Measurements from ENCODE around the gene KIAA0825. TPM values are rescaled to one million over a fixed set of nuclear protein-coding genes. Genes with fewer than 3 reads are reported as not detected.

The KIAA0825 gene
- 37.7 TPM for total RNA-seq

GRCh38 chr5:94618493-94619328 is at the start of gene KIAA0825, which contains the start of gene SLF1:
Gene KIAA0825, minus strand, starts transcription at chr5:94618604. Its CDS starts 81,478 bp downstream, at chr5:94537126.
Gene SLF1, plus strand, starts transcription at chr5:94618669. Its CDS starts 10,142 bp downstream, at chr5:94628811.

Other genes starting within 250 kb of the KIAA0825 start
- 26.4 TPM for gene SLF1, start 65 bp upstream of the KIAA0825 start, total RNA-seq